MCF 10A (cell line): Measurements from ENCODE around the gene MS4A4A. TPM values are rescaled to one million over a fixed set of nuclear protein-coding genes. Genes with fewer than 3 reads are reported as not detected.

Source experiments
- BruUV-seq: library from RNA; stranded (reverse); fragments of 400-500 nt; replicated peaks from 2 replicates; lab custom pipeline; 2021; lab: Mats Ljungman, UMichigan
- CTCF ChIA-PET: fragments of 300-600 bp; sonication (Branson Sonifier 250); formaldehyde crosslinking; extraction: SDS; loops from one replicate; lab custom pipeline; 2021; ENCODE audit warnings: antibody characterized with exemption, inconsistent platforms; lab: Yijun Ruan, JAX
- POLR2A ChIA-PET: fragments of 300-600, 350-650 bp; sonication (Branson Sonifier 250); formaldehyde crosslinking; extraction: SDS; loops from one replicate; lab custom pipeline; 2020; ENCODE audit warnings: antibody characterized with exemption, inconsistent platforms; lab: Yijun Ruan, JAX
- DNase-seq: peaks from one replicate; pipeline ENCODE4 v3.0.0-alpha.2; 2018; ENCODE audit not compliant: unreplicated experiment
- H3K27ac Mint-ChIP-seq: one replicate; pipeline ENCODE4 v1.8.0; 2022; ENCODE audit warnings: mild to moderate bottlenecking, low read depth, mixed read lengths; ENCODE audit not compliant: unreplicated experiment
- H3K27me3 Mint-ChIP-seq: one replicate; pipeline ENCODE4 v1.8.0; 2022; ENCODE audit warnings: mixed read lengths; ENCODE audit not compliant: insufficient read depth, unreplicated experiment
- H3K36me3 Mint-ChIP-seq: one replicate; pipeline ENCODE4 v1.8.0; 2022; ENCODE audit warnings: mild to moderate bottlenecking, moderate library complexity, mixed read lengths; ENCODE audit not compliant: insufficient read depth, unreplicated experiment
- H3K4me1 Mint-ChIP-seq: one replicate; pipeline ENCODE4 v1.8.0; 2022; ENCODE audit warnings: mixed read lengths; ENCODE audit not compliant: insufficient read depth, unreplicated experiment
- H3K4me3 Mint-ChIP-seq: one replicate; pipeline ENCODE4 v1.8.0; 2022; ENCODE audit warnings: mild to moderate bottlenecking, moderate library complexity, mixed read lengths; ENCODE audit not compliant: unreplicated experiment
- H3K9me3 Mint-ChIP-seq: one replicate; pipeline ENCODE4 v1.8.0; 2022; ENCODE audit warnings: mixed read lengths; ENCODE audit not compliant: unreplicated experiment
- CTCF ChIP-seq: fragments of 200-600 bp; IDR thresholded peaks from one replicate; pipeline ENCODE4 v1.8.0; 2022; ENCODE audit warnings: antibody characterized with exemption, mild to moderate bottlenecking; ENCODE audit not compliant: unreplicated experiment
- intact Hi-C: fragments of 100-400 bp; cut with micrococcal nuclease; formaldehyde crosslinking; loops from 2 replicates; pipeline ENCODE4 v1.14.1; 2022
- total RNA-seq: library from RNA; stranded (reverse); gene quantifications from 2 replicates; pipeline ENCODE4 v1.2.3, GENCODE V29; 2022

The MS4A4A gene
- total RNA-seq, 1 experiment from 2014 or later: not detected

DNA sequence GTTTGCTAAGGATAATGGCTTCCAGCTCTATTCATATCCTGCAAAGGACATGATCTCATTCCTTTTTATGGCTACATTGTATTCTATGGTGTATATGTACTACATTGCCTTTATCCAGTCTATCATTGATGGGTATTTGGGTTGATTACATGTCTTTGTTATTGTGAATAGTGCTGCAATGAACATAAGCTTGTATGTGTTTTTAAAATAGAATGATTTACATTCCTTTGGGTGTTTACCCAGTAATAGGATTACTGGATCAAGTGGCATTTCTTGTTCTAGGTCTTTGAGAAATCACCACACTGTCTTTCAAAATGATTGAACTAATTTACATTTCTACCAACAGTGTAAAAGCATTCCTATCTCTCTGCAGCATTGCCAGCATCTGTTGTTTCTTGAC, 40.6 kb downstream of the MS4A4A start:
- no peak overlapping the region for H3K27ac Mint-ChIP-seq
- no peak for TF ChIP-seq CTCF
- H3K4me1 Mint-ChIP-seq: no peaks in the 10 kb centered on the region
- no peak overlapping the region for H3K4me3 Mint-ChIP-seq
- intact Hi-C loops: no loop called here
- no peaks in the 10 kb centered on the region for H3K27me3 Mint-ChIP-seq
- ChIA-PET CTCF (interaction anchor here (2.5 kb wide), 1 partner anchor 12 kb away, joined by 13 read pairs; no protein-coding TSS in a partner anchor), POLR2A (no interaction called here)
- no TSS peak for BruUV-seq
- no peaks in the 10 kb centered on the region for H3K36me3 Mint-ChIP-seq
- DNase-seq: no peak
- H3K9me3 Mint-ChIP-seq: no peaks in the 10 kb centered on the region

- POLR2A ChIA-PET: no interaction called here
Observed at GRCh38 chr11:60326955-60327354, 46.5 kb downstream of the MS4A4A start, which contains the start of gene MS4A6E. Gene MS4A6E (plus strand): TSS chr11:60327255. CDS start chr11:60334896, 7,641 bp downstream.

DNA sequence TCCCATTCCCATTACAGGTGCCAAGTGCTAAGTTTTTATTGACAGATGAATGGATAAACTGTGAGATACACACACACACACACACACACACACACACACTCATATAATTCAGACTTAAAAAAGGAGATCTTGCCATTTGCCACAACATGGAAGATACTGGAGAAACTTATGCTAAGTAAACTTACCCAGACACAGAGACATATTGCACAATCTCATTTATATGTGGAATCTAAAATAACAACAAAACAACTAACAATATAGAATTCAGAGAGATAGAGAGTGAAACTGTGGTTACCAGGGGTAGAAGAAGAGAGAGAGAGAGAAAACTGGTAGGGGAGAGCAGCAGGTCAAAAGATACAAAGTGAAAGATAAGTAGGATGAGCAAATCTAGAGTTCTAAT, 48.0 kb downstream of the MS4A4A start:
- H3K36me3 Mint-ChIP-seq: no peaks in the 10 kb centered on the region
- POLR2A ChIA-PET: no interaction called here
- no peak overlapping the region for H3K4me3 Mint-ChIP-seq
- peaks cover 12% of the 10 kb centered on the region for H3K27me3 Mint-ChIP-seq
- CTCF ChIA-PET: interaction anchor here (0.7 kb wide), 1 partner anchor 261 kb away, joined by 3 read pairs; no protein-coding TSS in a partner anchor
- DNase-seq: no peak
- no peak for TF ChIP-seq CTCF
- H3K9me3 Mint-ChIP-seq: no peaks in the 10 kb centered on the region
- intact Hi-C loops: no loop called here
- BruUV-seq: no TSS peak
- H3K4me1 Mint-ChIP-seq: no peaks in the 10 kb centered on the region
- H3K27ac Mint-ChIP-seq: no peak overlapping the region

More at GRCh38 chr11:60326955-60327354, 46.5 kb downstream of the MS4A4A start, which contains the start of gene MS4A6E:
- H3K9me3 Mint-ChIP-seq: no peaks in the 10 kb centered on the region
- H3K36me3 Mint-ChIP-seq: no peaks in the 10 kb centered on the region
- no TSS peak for BruUV-seq
- H3K27me3 Mint-ChIP-seq: peaks cover 2% of the 10 kb centered on the region
- H3K27ac Mint-ChIP-seq: no peak within 1 kb of the TSS
- DNase-seq: no peak
- CTCF ChIA-PET: no interaction called here
- H3K4me1 Mint-ChIP-seq: no peaks in the 10 kb centered on the region
- no peak within 1 kb of the TSS for H3K4me3 Mint-ChIP-seq
- no peak for TF ChIP-seq CTCF
- intact Hi-C loops: no loop called here

GRCh38 chr11:60332846-60333245, 52.4 kb downstream of the MS4A4A start:
- H3K36me3 Mint-ChIP-seq: no peaks in the 10 kb centered on the region
- H3K9me3 Mint-ChIP-seq: no peaks in the 10 kb centered on the region
- TF ChIP-seq CTCF: no peak
- ChIA-PET POLR2A (no interaction called here), CTCF (interaction anchor here (0.7 to 4.6 kb wide), 14 partner anchors 11 to 806 kb away, joined by 3 to 37 read pairs (median 4); no protein-coding TSS in a partner anchor)
- H3K4me1 Mint-ChIP-seq: no peaks in the 10 kb centered on the region
- H3K27ac Mint-ChIP-seq: no peak overlapping the region
- intact Hi-C loops: no loop called here
- peaks cover 12% of the 10 kb centered on the region for H3K27me3 Mint-ChIP-seq
- no peak overlapping the region for H3K4me3 Mint-ChIP-seq
- no TSS peak for BruUV-seq
- no peak for DNase-seq
